GM18526 (cell line): Measurements from ENCODE around the gene AACS.

Experiments
- POLR2A ChIP-seq: IDR thresholded peaks from 3 replicates; pipeline ENCODE4 v1.6.1; 2011; ENCODE audit not compliant: insufficient read length; ENCODE audit errors: extremely low read depth

AACS gene

DNA sequence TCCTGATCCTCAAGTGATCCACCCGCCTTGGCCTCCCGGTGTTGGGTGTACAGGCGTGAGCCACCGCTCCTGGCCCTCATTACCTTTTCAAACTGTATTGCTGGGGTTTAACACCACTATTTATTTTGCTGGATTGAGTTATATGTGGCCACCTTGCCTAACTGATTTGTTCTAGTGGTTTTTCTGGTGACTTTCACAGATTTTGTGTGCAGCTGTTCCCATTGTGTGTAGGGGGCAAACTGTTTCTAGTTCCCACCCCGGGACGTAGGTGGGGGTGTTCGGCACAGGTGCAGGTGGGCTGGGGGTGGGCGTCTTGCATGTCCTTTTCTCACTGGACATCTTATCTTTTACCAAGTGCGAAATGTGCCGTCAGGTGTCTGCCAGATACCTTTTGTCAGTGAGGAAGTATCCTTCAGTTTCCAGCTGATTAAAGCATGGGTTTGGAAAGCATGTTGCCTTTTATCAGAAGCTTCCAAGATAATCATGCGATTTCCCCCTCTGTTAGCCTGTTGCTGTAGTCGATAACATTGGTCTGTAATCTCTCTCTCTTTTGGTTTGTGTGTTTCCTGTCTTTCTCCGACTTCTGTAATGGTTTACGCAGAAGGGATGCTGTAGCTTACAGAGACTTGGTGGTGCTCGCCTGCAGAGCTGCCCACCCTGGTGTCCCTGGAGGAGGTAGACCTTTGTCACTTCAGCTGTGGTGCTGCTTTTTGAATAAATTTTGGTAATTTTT, 33.6 kb downstream of the AACS start:
- TF ChIP-seq POLR2A, result no peak

DNA sequence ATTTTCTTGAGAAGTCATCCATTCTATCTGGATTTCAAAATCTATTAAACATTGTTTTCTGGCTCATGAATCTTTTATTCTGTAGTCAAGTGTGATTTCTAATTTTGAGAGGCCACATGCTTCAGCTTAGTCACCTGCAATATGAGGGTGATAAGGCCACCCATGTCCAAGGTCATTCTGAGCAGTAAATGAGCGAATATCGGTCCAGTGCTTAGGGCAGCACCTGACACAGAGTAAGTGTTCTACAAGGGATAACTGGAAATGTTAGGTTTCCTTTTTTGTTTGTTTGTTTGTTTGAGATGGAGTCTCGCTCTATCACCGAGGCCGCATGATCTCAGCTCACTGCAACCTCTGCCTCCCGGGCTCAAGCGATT, 34.2 kb downstream of the AACS start:
- no peak for TF ChIP-seq POLR2A

- no peak for TF ChIP-seq POLR2A
Observed at GRCh38 chr12:125100551-125101434, 35.6 kb downstream of the AACS start.

DNA sequence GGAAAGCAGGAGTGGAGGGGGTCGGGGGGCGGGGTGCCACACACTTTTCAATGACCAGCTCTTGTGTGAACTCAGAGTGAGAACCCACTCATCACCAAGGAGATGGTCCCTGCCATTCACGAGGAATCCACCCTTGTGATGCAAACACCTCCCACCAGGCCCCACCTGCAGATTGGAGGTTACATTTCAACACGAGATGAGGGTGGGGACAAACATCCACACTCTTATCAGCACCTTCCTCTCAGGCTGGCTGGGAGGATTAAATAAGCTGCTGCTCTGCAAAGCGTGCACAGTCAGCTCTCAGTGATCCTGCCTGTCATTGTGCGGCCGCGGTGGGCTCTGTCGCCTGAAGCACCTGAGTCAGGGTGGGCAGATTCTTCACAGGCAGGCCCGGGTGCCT, 39.7 kb downstream of the AACS start:
- TF ChIP-seq POLR2A, result no peak

- no peak for TF ChIP-seq POLR2A
Observed at GRCh38 chr12:125105600-125105999, 40.4 kb downstream of the AACS start.

DNA sequence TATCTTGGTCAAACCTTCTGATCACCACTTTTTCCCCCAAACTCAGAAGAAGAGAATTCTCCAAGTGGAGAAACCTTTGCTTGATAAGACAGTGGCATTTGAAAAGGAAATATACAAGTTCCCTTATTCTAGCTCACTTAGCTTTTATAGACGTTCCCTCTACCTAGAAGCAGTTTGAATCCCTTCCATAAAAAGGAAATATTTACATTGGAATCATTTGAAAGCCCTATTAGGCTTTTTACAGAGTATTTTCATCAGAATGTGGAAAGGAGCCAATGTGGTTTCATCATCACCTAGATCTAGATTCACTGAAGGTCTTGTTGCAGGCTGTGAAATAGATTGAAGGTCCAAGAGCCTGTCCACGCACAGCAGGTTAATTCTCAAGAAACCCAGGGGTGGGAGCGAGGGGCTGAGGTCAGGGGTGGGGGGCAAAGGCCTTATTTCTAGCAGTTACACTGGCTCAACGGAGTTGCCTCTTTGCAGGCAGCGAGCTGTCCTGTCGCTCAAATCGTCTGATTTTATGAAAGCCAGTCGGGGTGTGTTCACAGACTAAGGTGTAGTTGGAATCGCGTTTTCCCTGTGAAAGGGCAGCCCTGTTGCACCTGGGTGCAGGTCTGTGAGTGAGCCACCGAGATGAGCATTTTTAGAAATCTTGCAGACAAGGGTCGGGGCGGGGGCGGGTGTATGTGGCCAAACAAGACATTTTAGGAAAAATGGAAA, 45.6 kb downstream of the AACS start:
- TF ChIP-seq POLR2A, result no peak

DNA sequence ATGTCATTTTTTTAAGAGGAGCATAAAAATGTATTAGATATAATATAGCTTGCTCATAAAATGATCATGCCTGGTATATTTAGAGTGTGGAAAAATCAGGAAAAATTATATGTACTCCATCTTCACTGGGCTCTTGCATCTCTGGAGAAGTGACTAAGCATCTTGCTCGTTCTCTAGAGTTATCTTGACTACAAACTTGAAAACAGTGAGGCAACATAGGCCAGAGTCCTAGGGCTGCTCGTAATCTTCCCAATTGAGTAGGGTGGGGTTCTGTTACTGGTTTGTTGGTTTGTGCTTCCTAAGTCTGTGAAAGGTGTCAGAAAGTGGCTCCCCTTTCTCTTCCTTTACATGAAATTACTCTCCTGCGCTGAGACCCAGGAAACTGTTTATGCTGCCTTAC, 46.2 kb downstream of the AACS start:
- TF ChIP-seq POLR2A, result no peak

DNA sequence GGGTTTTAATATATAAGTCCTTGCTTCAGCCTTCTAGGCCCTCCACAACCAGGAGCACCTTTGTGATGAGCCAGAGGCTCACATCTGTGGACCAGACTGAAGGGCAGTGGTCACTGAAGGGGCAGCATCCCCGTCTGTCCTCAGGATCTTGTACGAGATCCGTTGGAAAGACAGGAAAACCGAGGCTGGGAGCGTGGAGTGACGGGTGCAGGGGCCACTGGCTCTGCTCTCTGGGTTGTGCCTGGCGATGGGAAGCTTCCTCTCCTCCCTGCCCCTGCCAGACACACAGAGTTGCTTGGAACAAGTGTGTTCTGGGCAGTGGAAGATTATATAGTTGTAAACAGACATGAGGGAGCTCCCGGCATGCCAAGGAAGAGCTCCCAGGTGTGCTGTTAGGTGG, 48.0 kb downstream of the AACS start:
- TF ChIP-seq POLR2A, result no peak

DNA sequence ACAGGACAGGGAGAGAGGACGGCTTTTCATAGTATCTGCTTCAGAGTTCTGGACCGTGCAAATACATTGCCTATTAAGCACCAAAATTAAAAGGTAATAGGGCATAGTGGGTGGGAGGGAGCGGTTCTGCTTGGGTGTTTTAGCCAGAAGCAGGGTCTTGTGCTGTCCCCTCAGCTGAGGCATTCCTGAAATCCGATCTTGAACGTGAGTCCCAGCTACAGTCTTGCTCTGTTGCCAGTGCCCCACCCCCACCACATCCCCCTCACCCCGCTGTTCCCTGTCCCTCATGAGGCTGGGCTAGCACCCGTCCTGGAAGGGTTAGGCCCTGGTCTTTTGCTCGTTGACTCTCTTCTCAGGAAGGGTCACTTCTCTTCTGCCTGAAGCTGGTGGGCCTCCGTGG, 48.6 kb downstream of the AACS start:
- no peak for TF ChIP-seq POLR2A

DNA sequence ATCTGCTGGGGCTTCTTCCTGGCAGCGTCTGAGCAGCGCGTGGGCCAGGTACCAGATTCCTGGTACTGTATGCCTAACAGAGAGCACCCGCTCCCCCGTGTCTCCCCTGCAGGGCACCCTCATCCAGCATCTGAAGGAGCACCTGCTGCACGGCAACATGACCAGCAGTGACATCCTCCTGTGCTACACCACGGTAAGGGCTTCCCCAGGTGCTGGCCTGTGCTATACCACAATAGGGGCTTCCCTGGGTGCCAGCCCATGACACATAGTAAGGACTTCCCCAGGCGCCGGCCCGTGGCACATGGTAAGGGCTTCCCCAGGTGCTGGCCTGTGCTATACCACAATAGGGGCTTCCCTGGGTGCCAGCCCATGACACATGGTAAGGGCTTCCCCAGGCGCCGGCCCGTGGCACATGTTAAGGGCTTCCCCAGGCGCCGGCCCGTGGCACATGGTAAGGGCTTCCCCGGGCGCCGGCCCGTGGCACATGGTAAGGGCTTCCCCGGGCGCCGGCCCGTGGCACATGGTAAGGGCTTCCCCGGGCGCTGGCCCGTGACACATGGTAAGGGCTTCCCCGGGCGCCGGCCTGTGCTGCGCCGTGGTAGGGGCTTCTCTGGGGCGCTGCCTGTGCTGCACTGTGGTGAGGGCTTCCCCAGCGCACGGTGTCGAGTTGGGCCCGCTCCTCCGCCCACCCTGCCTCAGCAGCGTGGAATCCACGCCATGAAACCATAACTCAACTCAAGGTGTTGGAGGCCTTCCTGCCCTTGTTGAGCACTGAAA, 49.3 kb downstream of the AACS start:
- TF ChIP-seq POLR2A, result no peak

DNA sequence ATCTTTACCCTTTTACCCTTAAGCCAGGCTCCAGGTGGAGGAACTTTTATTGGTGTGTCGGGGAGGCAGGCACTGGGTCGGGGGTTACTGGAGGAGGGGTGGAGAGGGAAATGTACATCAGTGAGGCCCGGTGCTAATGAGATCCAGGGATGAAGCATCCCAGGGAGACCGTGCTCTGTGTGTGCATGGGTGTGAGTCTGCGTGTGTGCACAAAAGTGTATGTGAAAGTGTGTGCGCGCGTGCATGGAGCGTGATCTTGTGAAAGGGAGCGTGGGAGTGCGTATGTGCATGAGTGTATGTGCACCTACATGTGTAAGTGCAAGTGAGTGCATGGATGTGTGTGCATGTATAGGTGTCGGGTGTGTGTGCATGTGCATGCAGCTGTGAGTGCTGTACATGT, 55.3 kb downstream of the AACS start:
- TF ChIP-seq POLR2A, result no peak

- TF ChIP-seq POLR2A, result no peak
Observed at GRCh38 chr12:125121106-125121505, 55.9 kb downstream of the AACS start.

GRCh38 chr12:125122668-125123067, 57.4 kb downstream of the AACS start:
- TF ChIP-seq POLR2A, result no peak

GRCh38 chr12:125124320-125124966, 59.2 kb downstream of the AACS start:
- TF ChIP-seq POLR2A, result no peak

GRCh38 chr12:125125271-125125670, 60.0 kb downstream of the AACS start:
- TF ChIP-seq POLR2A, result no peak
